ENCODE measurements around the gene GLCCI1. TPM values are rescaled to one million over a fixed set of nuclear protein-coding genes. Genes with fewer than 3 reads are reported as not detected.

GLCCI1 gene
- total and polyA plus RNA-seq, 2 of the 8 experiments (the other 6 are each of a cell fraction or from before 2014, with no cell fraction given): 12.4 to 27.7 TPM

DNA sequence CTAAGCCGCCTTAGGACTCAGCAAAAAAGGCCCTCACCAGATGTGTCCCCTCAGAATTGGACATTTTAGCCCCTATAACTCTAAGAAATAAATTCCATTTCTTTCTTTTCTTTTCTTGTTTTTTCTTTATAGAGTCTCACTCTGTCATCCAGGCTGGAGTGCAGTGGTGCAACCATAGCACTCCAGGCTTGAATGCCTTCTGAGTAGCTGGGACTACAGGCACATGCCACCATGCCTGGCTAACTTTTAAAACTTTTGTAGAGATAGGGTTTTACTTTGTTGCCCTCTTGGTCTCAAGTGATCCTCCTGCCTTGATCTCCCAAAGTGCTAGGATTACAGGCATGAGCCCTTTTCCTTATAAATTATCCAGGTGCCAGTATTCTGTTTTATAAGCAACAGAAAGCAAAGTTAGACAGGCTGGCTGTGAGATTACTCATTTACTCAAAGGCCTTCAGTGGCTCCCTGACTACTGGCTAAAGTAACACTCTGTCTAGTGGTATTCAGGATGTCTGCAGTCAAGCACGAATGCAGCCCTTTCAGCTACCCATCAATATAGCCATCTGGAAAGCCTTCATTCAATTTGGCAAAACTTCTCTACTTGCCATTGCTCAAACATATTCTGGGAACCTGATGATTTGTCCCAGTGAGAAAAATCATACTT is 164.7 kb downstream of the GLCCI1 start (continued):
- no peak for TF ChIP-seq CREB1 (IDR thresholded peaks at IDR 0.05)
- TF ChIP-seq GTF2F1 (IDR thresholded peaks at IDR 0.05; ENCODE audit: borderline replicate concordance, low read depth, low read length): no peak
